H9 (cell line): ENCODE data around the gene GOT2. TPM values are rescaled to one million over a fixed set of nuclear protein-coding genes. Genes with fewer than 3 reads are reported as not detected.
A peak's percentile ranks its signal among the peaks of the same experiment; 100 is the strongest.

Source experiments
- DNase-seq: peaks from one replicate; pipeline ENCODE4 v3.0.0-alpha.2; 2017
- H2AFZ ChIP-seq: one replicate; pipeline ENCODE4 v1.6.1; 2013; ENCODE audit warnings: mild to moderate bottlenecking, low read length, control low read depth, moderate library complexity
- H2AK5ac ChIP-seq: 2 replicates; pipeline ENCODE4 v1.6.1; 2013; ENCODE audit warnings: low read length, control low read depth, mixed read lengths; ENCODE audit not compliant: insufficient read length
- H2BK120ac ChIP-seq: one replicate; pipeline ENCODE4 v1.6.1; 2013; ENCODE audit warnings: low read depth, mild to moderate bottlenecking, low read length, control low read depth, inconsistent platforms; ENCODE audit not compliant: poor library complexity, severe bottlenecking
- H2BK12ac ChIP-seq: 2 replicates; pipeline ENCODE4 v1.6.1; 2013; ENCODE audit warnings: low read length, control low read depth, mixed read lengths, low read depth; ENCODE audit not compliant: insufficient read length
- H2BK15ac ChIP-seq: 2 replicates; pipeline ENCODE4 v1.6.1; 2013; ENCODE audit warnings: low read depth, low read length, control low read depth
- H2BK20ac ChIP-seq: one replicate; pipeline ENCODE4 v1.6.1; 2013; ENCODE audit warnings: low read depth, mild to moderate bottlenecking, low read length, control low read depth, inconsistent platforms; ENCODE audit not compliant: poor library complexity, severe bottlenecking
- H2BK5ac ChIP-seq: 2 replicates; pipeline ENCODE4 v1.6.1; 2013; ENCODE audit warnings: low read length, control low read depth, mixed read lengths; ENCODE audit not compliant: insufficient read length
- H3K14ac ChIP-seq: 2 replicates; pipeline ENCODE4 v1.6.1; 2013; ENCODE audit warnings: low read length, control low read depth; ENCODE audit not compliant: insufficient read depth
- H3K18ac ChIP-seq: 2 replicates; pipeline ENCODE4 v1.6.1; 2013; ENCODE audit warnings: low read depth, mild to moderate bottlenecking, mixed read lengths, low read length, control low read depth; ENCODE audit not compliant: insufficient read length
- H3K23ac ChIP-seq: 2 replicates; pipeline ENCODE4 v1.6.1; 2013; ENCODE audit warnings: low read length, control low read depth, mixed read lengths, low read depth; ENCODE audit not compliant: insufficient read length
- H3K23me2 ChIP-seq: 2 replicates; pipeline ENCODE4 v1.6.1; 2013; ENCODE audit warnings: low read depth, mild to moderate bottlenecking, mixed read lengths, low read length, control low read depth; ENCODE audit not compliant: insufficient read length, poor library complexity, severe bottlenecking
- H3K27ac ChIP-seq: 2 replicates; pipeline ENCODE4 v1.5.1; 2013; ENCODE audit warnings: low read length, control low read depth, mixed read lengths, low read depth; ENCODE audit not compliant: insufficient read length
- H3K27me3 ChIP-seq: 2 replicates; pipeline ENCODE4 v1.6.1; 2013; ENCODE audit warnings: low read length, control low read depth, inconsistent platforms; ENCODE audit not compliant: insufficient read depth
- H3K4ac ChIP-seq: 2 replicates; pipeline ENCODE4 v1.6.1; 2013; ENCODE audit warnings: low read depth, mild to moderate bottlenecking, control low read depth, inconsistent platforms, low read length, moderate library complexity
- H3K4me1 ChIP-seq: 2 replicates; pipeline ENCODE4 v1.6.1; 2013; ENCODE audit warnings: low read length, control low read depth, inconsistent platforms; ENCODE audit not compliant: insufficient read depth
- H3K4me2 ChIP-seq: 2 replicates; pipeline ENCODE4 v1.6.1; 2013; ENCODE audit warnings: low read length, control low read depth, mixed read lengths; ENCODE audit not compliant: insufficient read length, insufficient read depth
- H3K56ac ChIP-seq: 2 replicates; pipeline ENCODE4 v1.6.1; 2013; ENCODE audit warnings: low read depth, mild to moderate bottlenecking, mixed read lengths, low read length, control low read depth; ENCODE audit not compliant: insufficient read length
- H3K79me1 ChIP-seq: 2 replicates; pipeline ENCODE4 v1.6.1; 2013; ENCODE audit warnings: low read depth, mild to moderate bottlenecking, moderate library complexity, low read length, control low read depth, inconsistent platforms; ENCODE audit not compliant: insufficient read depth, poor library complexity, severe bottlenecking
- H3K79me2 ChIP-seq: 2 replicates; pipeline ENCODE4 v1.6.1; 2013; ENCODE audit warnings: low read length, control low read depth, inconsistent platforms; ENCODE audit not compliant: insufficient read depth
- H3K9ac ChIP-seq: 2 replicates; pipeline ENCODE4 v1.6.1; 2013; ENCODE audit warnings: low read length, control low read depth, mixed read lengths; ENCODE audit not compliant: insufficient read length; ENCODE audit errors: extremely low read depth
- H3K9me3 ChIP-seq: one replicate; pipeline ENCODE4 v1.6.1; 2013; ENCODE audit warnings: low read depth, low read length, inconsistent platforms; ENCODE audit not compliant: control insufficient read depth
- H3T11ph ChIP-seq: one replicate; pipeline ENCODE4 v1.6.1; 2013; ENCODE audit warnings: mild to moderate bottlenecking, low read length, control low read depth, inconsistent platforms
- H4K20me1 ChIP-seq: one replicate; pipeline ENCODE4 v1.6.1; 2013; ENCODE audit not compliant: control insufficient read depth, insufficient read length, insufficient read depth
- H4K5ac ChIP-seq: 2 replicates; pipeline ENCODE4 v1.6.1; 2013; ENCODE audit warnings: low read depth, mild to moderate bottlenecking, mixed read lengths, low read length, control low read depth; ENCODE audit not compliant: insufficient read length
- H4K8ac ChIP-seq: replicated peaks from 2 replicates; pipeline ENCODE4 v1.6.1; 2013; ENCODE audit warnings: low read length, control low read depth, mixed read lengths, low read depth; ENCODE audit not compliant: insufficient read length
- H4K91ac ChIP-seq: 2 replicates; pipeline ENCODE4 v1.6.1; 2013; ENCODE audit warnings: low read depth, mild to moderate bottlenecking, moderate library complexity, mixed read lengths, low read length, control low read depth; ENCODE audit not compliant: insufficient read length
- H3K27ac Mint-ChIP-seq, 3 experiments: 2 replicates in 2 of 3; 3 replicates in 1 of 3; pipeline ENCODE4 v1.8.0; 2020 to 2021; ENCODE audit warnings: mixed read lengths in 3 of 3, mild to moderate bottlenecking in 1 of 3, moderate library complexity in 1 of 3
- H3K27me3 Mint-ChIP-seq: 2 replicates; pipeline ENCODE4 v1.8.0; 2021; ENCODE audit warnings: low read depth, mild to moderate bottlenecking, moderate library complexity, mixed read lengths
- H3K36me3 Mint-ChIP-seq, 3 experiments: 2 replicates in 2 of 3; 3 replicates in 1 of 3; pipeline ENCODE4 v1.8.0; 2020 to 2021; ENCODE audit warnings: low read depth in 3 of 3, mixed read lengths in 3 of 3; ENCODE audit not compliant: insufficient read depth in 1 of 3
- H3K4me1 Mint-ChIP-seq, 2 experiments: 2 replicates each; pipeline ENCODE4 v1.8.0; 2020; ENCODE audit warnings: mixed read lengths in 2 of 2
- H3K4me3 Mint-ChIP-seq, 2 experiments: 2 replicates in 1 of 2; 3 replicates in 1 of 2; pipeline ENCODE4 v1.8.0; 2020 to 2021; ENCODE audit warnings: mild to moderate bottlenecking in 2 of 2, mixed read lengths in 2 of 2, moderate library complexity in 1 of 2
- H3K9me3 Mint-ChIP-seq, 2 experiments: 2 replicates in 1 of 2; 3 replicates in 1 of 2; pipeline ENCODE4 v1.8.0; 2020; ENCODE audit warnings: mild to moderate bottlenecking in 2 of 2, mixed read lengths in 2 of 2, moderate library complexity in 1 of 2
- WGBS: extraction: QIAGEN DNeasy Blood & Tissue Kit; methylation state at CpG from one replicate; pipeline ENCODE4 v1.1.7; 2013; ENCODE audit warnings: missing lambda C conversion rate, low lambda C conversion rate, mixed read lengths; ENCODE audit not compliant: insufficient read length; ENCODE audit errors: extremely low coverage; 5-methylcytosine and 5-hydroxymethylcytosine counted together
- total RNA-seq: library from RNA; stranded (reverse); gene quantifications from 2 replicates; pipeline ENCODE4 v1.2.1, GENCODE V29; 2021
- TF ChIP-seq, protein P1 (sequence below): fragments of 200-600 bp; sonication (generic); conservative IDR thresholded peaks from 3 replicates; pipeline ENCODE4 v1.8.0; 2021; ENCODE audit warnings: antibody characterized with exemption, mild to moderate bottlenecking

Gene GOT2
- total RNA-seq, 1 experiment from 2014 or later: 148 TPM

DNA sequence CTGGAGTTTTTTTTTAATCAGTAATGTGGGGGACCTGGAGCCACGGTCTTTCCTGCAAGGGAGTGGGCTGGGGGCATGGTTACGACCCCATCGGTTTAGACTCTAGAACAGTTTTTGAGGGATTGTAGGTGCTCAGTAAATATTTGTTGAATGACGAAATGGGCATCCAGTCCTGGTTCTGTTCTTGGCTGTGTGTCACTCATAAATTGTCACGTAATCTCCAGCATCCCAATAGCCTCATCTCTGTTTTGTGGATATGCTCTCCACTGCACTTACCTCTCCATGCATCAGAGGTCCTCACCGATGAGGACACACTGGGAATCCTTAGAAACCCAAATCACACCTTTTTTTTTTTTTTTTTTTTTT is 49.0 kb downstream of the GOT2 start:
- Histone ChIP-seq H3K79me2 (no peaks in the 10 kb centered on the region), H2BK12ac (no peak overlapping the region), H3K27me3 (no peaks in the 10 kb centered on the region), H4K8ac (no peak overlapping the region), H4K5ac (no peak overlapping the region), H3K23me2 (peaks cover 6% of the 10 kb centered on the region), H2BK20ac (no peak overlapping the region), H3K9me3 (no peaks in the 10 kb centered on the region), H3K4ac (no peak overlapping the region), H3K56ac (no peak overlapping the region), H3K4me1 (no peaks in the 10 kb centered on the region; the same call in 1 of the 2 replicates), H2BK120ac (no peak overlapping the region), H4K91ac (no peak overlapping the region), H3K14ac (no peak overlapping the region), H3K79me1 (no peaks in the 10 kb centered on the region), H3K9ac (no peak overlapping the region), H2AK5ac (no peak overlapping the region), H2BK15ac (no peak overlapping the region), H3T11ph (no peak overlapping the region), H2AFZ (peak overlapping the region; percentile 24), H4K20me1 (no peaks in the 10 kb centered on the region), H2BK5ac (no peak overlapping the region), H3K4me2 (peak overlapping the region; percentile 92), H3K23ac (no peak overlapping the region), H3K18ac (no peak overlapping the region), H3K27ac (no peak overlapping the region)
- no peaks in the 10 kb centered on the region for H3K9me3 Mint-ChIP-seq
- peaks cover 9% of the 10 kb centered on the region for H3K27me3 Mint-ChIP-seq
- no peak for DNase-seq
- peaks cover 0 to 11% (median 5%) of the 10 kb centered on the region in 3 experiments; a peak in 4 of 7 replicates for H3K36me3 Mint-ChIP-seq
- peaks cover 11 to 13% of the 10 kb centered on the region in 2 experiments for H3K4me1 Mint-ChIP-seq
- peak overlapping the region; percentile 93 to 95 for H3K4me3 Mint-ChIP-seq
- H3K27ac Mint-ChIP-seq: no peak overlapping the region; a peak in 1 of 7 replicates
- no CpG with 5 or more reads among the region's 6 CpGs for WGBS
- TF ChIP-seq, protein P1, sequence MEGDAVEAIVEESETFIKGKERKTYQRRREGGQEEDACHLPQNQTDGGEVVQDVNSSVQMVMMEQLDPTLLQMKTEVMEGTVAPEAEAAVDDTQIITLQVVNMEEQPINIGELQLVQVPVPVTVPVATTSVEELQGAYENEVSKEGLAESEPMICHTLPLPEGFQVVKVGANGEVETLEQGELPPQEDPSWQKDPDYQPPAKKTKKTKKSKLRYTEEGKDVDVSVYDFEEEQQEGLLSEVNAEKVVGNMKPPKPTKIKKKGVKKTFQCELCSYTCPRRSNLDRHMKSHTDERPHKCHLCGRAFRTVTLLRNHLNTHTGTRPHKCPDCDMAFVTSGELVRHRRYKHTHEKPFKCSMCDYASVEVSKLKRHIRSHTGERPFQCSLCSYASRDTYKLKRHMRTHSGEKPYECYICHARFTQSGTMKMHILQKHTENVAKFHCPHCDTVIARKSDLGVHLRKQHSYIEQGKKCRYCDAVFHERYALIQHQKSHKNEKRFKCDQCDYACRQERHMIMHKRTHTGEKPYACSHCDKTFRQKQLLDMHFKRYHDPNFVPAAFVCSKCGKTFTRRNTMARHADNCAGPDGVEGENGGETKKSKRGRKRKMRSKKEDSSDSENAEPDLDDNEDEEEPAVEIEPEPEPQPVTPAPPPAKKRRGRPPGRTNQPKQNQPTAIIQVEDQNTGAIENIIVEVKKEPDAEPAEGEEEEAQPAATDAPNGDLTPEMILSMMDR: no peak
